GM12865 (cell line): Measurements from ENCODE around the gene PDE3A.
A peak's percentile ranks its signal among the peaks of the same experiment; 100 is the strongest.
"Not testable (repeated sequence)": the region's sequence is repeated elsewhere in the genome, so short reads cannot be mapped to it uniquely, and the experiment has no call there.

Experiments
- DNase-seq: peaks from one replicate; pipeline ENCODE4 v3.0.0; 2010; ENCODE audit warnings: low read depth
- H3K4me3 ChIP-seq: 2 replicates; pipeline ENCODE4 v1.5.1; 2011; ENCODE audit warnings: mild to moderate bottlenecking, low read depth, low read length, control low read depth
- CTCF ChIP-seq: IDR thresholded peaks from 2 replicates; pipeline ENCODE4 v1.5.1; 2011; ENCODE audit warnings: low read length, control low read depth, low read depth, inconsistent platforms; ENCODE audit not compliant: insufficient read depth; ENCODE audit errors: missing control alignments

PDE3A gene

GRCh38 chr12:20368114-20368650, at the start of gene PDE3A:
PDE3A (plus strand) TSS chr12:20368537; CDS start chr12:20369285, 748 bp downstream.
- H3K4me3 ChIP-seq: 0 out of 2 replicates have a peak within 1 kb of the TSS, but pooled peaks have one; percentile 20
- no peak for DNase-seq

GRCh38 chr12:20319366-20319765, 49.0 kb upstream of the PDE3A start:
- TF ChIP-seq CTCF: no peak
- no peak for DNase-seq
- H3K4me3 ChIP-seq: no peak overlapping the region

More at GRCh38 chr12:20368114-20368650, at the start of gene PDE3A:
- no peak for TF ChIP-seq CTCF

DNA sequence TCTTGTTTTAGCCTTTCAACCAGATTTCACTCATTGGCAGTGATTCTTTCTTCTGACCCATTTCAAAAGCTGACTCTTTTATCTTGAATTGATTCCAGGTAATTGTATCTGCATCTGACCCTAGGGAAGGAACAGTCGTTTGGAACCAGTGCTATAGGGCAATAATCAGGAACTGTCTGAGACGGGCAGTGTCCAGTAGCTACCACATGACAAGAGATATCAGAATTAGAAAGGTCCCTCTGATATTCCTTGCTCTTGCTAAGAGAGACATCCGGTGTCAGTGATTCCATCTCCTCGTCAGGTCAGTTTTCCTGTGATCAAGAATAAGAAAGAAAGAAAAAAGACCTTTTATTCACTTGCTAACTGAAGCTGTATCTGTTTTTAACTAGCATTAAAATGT, 47.8 kb upstream of the PDE3A start:
- H3K4me3 ChIP-seq: no peak overlapping the region
- TF ChIP-seq CTCF: no peak
- DNase-seq: no peak

GRCh38 chr12:20330826-20331505, 37.4 kb upstream of the PDE3A start:
- H3K4me3 ChIP-seq, DNase-seq: not testable (repeated sequence)

GRCh38 chr12:20339060-20339459, 29.3 kb upstream of the PDE3A start:
- H3K4me3 ChIP-seq: no peak overlapping the region
- DNase-seq: no peak
- no peak for TF ChIP-seq CTCF

GRCh38 chr12:20342111-20342510, 26.2 kb upstream of the PDE3A start:
- no peak overlapping the region for H3K4me3 ChIP-seq
- TF ChIP-seq CTCF: no peak
- no peak for DNase-seq

- H3K4me3 ChIP-seq: no peak overlapping the region
- TF ChIP-seq CTCF: no peak
- DNase-seq: no peak
These were observed 22.5 kb upstream of the PDE3A start for GRCh38 chr12:20345866-20346265.
